Panc1 (cell line): ENCODE results near the gene TMEM52. TPM values are rescaled to one million over a fixed set of nuclear protein-coding genes. Genes with fewer than 3 reads are reported as not detected.

ENCODE experiments used
- ATAC-seq: fragments of 200-7000 bp; cut with Tn5 transposase; 2 replicates; pipeline ENCODE4 v1.9.1; 2020; ENCODE audit warnings: mild to moderate bottlenecking, moderate library complexity
- BruUV-seq: library from RNA; stranded (reverse); fragments of 400-500 nt; replicated peaks from 2 replicates; lab custom pipeline; 2021; lab: Mats Ljungman, UMichigan
- CTCF ChIA-PET: fragments of 300-600 bp; sonication (Branson Sonifier 250); formaldehyde crosslinking; loops from one replicate; lab custom pipeline; 2022; ENCODE audit warnings: antibody characterized with exemption; lab: Charles Lee
- POLR2A ChIA-PET: fragments of 300-600 bp; sonication (Branson Sonifier 250); formaldehyde crosslinking; loops from one replicate; lab custom pipeline; 2022; ENCODE audit warnings: antibody characterized with exemption; lab: Charles Lee
- DNase-seq: peaks from one replicate; pipeline ENCODE4 v3.0.0-alpha.2; 2010; ENCODE audit warnings: low read depth, low spot score
- H3K27ac ChIP-seq: 2 replicates; pipeline ENCODE4 v1.5.1; 2011; ENCODE audit warnings: mild to moderate bottlenecking, low read length, inconsistent platforms
- H3K27me3 ChIP-seq: fragments of 200-500 bp; sonication (Bioruptor generic); 2 replicates; pipeline ENCODE4 v1.6.0; 2014; ENCODE audit warnings: low read length, inconsistent platforms; ENCODE audit not compliant: control insufficient read depth, insufficient read depth
- H3K36me3 ChIP-seq: fragments of 200-500 bp; sonication (Bioruptor generic); 2 replicates; pipeline ENCODE4 v1.5.1; 2014; ENCODE audit warnings: inconsistent platforms, mild to moderate bottlenecking, low read length, moderate library complexity; ENCODE audit not compliant: control insufficient read depth, insufficient read depth
- H3K4me1 ChIP-seq: 2 replicates; pipeline ENCODE4 v1.5.1; 2011; ENCODE audit warnings: inconsistent platforms, mild to moderate bottlenecking, low read length, moderate library complexity; ENCODE audit not compliant: control insufficient read depth, insufficient read depth
- H3K4me3 ChIP-seq, 2 experiments: 2 replicates each; pipeline ENCODE4 v1.5.1; 2011 to 2012; ENCODE audit warnings: low read depth in 2 of 2, low read length in 2 of 2, mild to moderate bottlenecking in 2 of 2, inconsistent platforms in 1 of 2, moderate library complexity in 1 of 2
- H3K9me3 ChIP-seq: fragments of 200-500 bp; sonication (Bioruptor generic); 2 replicates; pipeline ENCODE4 v1.5.1; 2014; ENCODE audit warnings: low read depth, mild to moderate bottlenecking, inconsistent platforms, low read length, moderate library complexity; ENCODE audit not compliant: control insufficient read depth, insufficient read depth
- CTCF ChIP-seq: fragments of 450-650 bp; IDR thresholded peaks from 2 replicates; pipeline ENCODE4 v1.5.1; 2017; ENCODE audit warnings: mild to moderate bottlenecking
- POLR2AphosphoS5 ChIP-seq: IDR thresholded peaks from 2 replicates; pipeline ENCODE4 v1.6.1; 2012; ENCODE audit warnings: mild to moderate bottlenecking, low read depth, low read length, moderate library complexity
- REST ChIP-seq, 2 experiments: IDR thresholded peaks; 2 replicates each; pipeline ENCODE4 v1.6.1; 2011 to 2012; ENCODE audit warnings: low read depth in 2 of 2, control low read depth in 1 of 2, low read length in 1 of 2, mild to moderate bottlenecking in 1 of 2, moderate library complexity in 1 of 2; ENCODE audit not compliant: insufficient read depth in 1 of 2
- SIN3A ChIP-seq: IDR thresholded peaks from 2 replicates; pipeline ENCODE4 v1.6.1; 2012; ENCODE audit warnings: low read depth, mild to moderate bottlenecking, low read length, moderate library complexity, borderline replicate concordance; ENCODE audit not compliant: insufficient read depth
- TCF7L2 ChIP-seq: IDR thresholded peaks from 2 replicates; pipeline ENCODE4 v1.6.1; 2011; ENCODE audit warnings: mild to moderate bottlenecking, low read depth, low read length, inconsistent platforms
- in situ Hi-C: cut with HindIII; loops from 2 replicates; pipeline ENCODE4 v1.10.0; 2016; ENCODE audit warnings: low sequenced_read_pairs, low pct_unique_long_range_greater_than_20kb
- intact Hi-C: fragments of 100-400 bp; cut with micrococcal nuclease; formaldehyde crosslinking; loops from one replicate; pipeline ENCODE4 v1.10.0; 2022; ENCODE audit not compliant: unreplicated experiment
- total RNA-seq: library from RNA; stranded (reverse); gene quantifications from one replicate; pipeline ENCODE4 v1.2.1, GENCODE V29; 2021; ENCODE audit not compliant: unreplicated experiment

The TMEM52 gene
- total RNA-seq, 1 experiment from 2014 or later = 2.5 TPM

DNA sequence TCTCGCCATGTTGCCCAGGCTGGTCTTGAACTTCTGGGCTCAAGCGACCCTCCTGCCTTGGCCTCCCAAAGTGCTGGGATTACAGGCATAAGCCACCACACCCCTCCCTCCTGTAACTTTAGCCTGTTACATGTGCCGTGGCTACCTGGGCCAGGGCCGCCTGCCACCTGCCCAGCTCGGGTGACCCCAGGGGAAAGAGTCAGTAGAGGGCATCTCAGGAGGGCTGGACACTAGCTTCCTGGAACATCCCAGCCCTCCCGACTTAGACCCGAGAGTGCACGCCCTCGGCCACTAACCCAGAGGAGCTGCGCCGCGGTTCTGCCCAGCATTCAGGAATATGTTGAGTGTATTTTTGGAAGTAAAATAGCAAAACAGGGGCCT is 40.4 kb upstream of the TMEM52 start:
- intact Hi-C loops (no loop called here), in situ Hi-C loops (no loop called here)
- ATAC-seq (no peak), DNase-seq (no peak)
- Histone ChIP-seq H3K27ac (no peak overlapping the region), H3K4me3 (peak overlapping the region in 1 of 2 experiments; percentile 22; a peak in 1 of 4 replicates), H3K27me3 (no peaks in the 10 kb centered on the region), H3K9me3 (no peaks in the 10 kb centered on the region), H3K4me1 (peaks cover 10% of the 10 kb centered on the region), H3K36me3 (no peaks in the 10 kb centered on the region)
- BruUV-seq = no TSS peak
- POLR2A ChIA-PET = no interaction called here
- TF ChIP-seq POLR2AphosphoS5 (no peak), REST (IDR thresholded peaks at IDR 0.05; ENCODE audit: insufficient read depth in 1 of 2, low read depth in 2 of 2, low read length in 1 of 2) (no peak), SIN3A (no peak), TCF7L2 (no peak), CTCF (no peak)
- CTCF ChIA-PET = interaction anchor here (0.7 to 3.0 kb wide), 2 partner anchors 9 to 86 kb away, joined by 3 to 31 read pairs; no protein-coding TSS in a partner anchor

GRCh38 chr1:1958071-1958541 is 39.0 kb upstream of the TMEM52 start:
- Histone ChIP-seq H3K9me3 (no peaks in the 10 kb centered on the region), H3K36me3 (no peaks in the 10 kb centered on the region), H3K27ac (no peak overlapping the region), H3K27me3 (no peaks in the 10 kb centered on the region), H3K4me3 (no peak overlapping the region), H3K4me1 (peaks cover 10% of the 10 kb centered on the region)
- ATAC-seq = no peak
- in situ Hi-C loops (no loop called here), intact Hi-C loops (no loop called here)
- TF ChIP-seq SIN3A (no peak), REST (IDR thresholded peaks at IDR 0.05; ENCODE audit: insufficient read depth in 1 of 2, low read depth in 2 of 2, low read length in 1 of 2) (no peak), TCF7L2 (no peak), CTCF (no peak), POLR2AphosphoS5 (no peak)
- ChIA-PET CTCF (no interaction called here), POLR2A (no interaction called here)
- BruUV-seq = no TSS peak
- DNase-seq = no peak
